DMS153 treated with DMSO at 0.1 percent for 48 hours (cell line): ENCODE results near the gene MAGI2.

Source experiments
- DNase-seq: peaks from one replicate; lab custom pipeline; 2025; ENCODE audit not compliant: unreplicated experiment; lab: John Stamatoyannopoulos, UW

Gene MAGI2

GRCh38 chr7:78752554-78752953 lies 700.9 kb downstream of the MAGI2 start:
- DNase-seq, result no peak

- DNase-seq, result no peak
Measured at GRCh38 chr7:78751253-78751652, 702.2 kb downstream of the MAGI2 start.

- no peak for DNase-seq
Measured at GRCh38 chr7:78749052-78749746, 704.3 kb downstream of the MAGI2 start.

- DNase-seq, result no peak
Measured at GRCh38 chr7:78747592-78747991, 705.9 kb downstream of the MAGI2 start.

GRCh38 chr7:78746301-78746700 lies 707.2 kb downstream of the MAGI2 start:
- DNase-seq, result no peak

GRCh38 chr7:78742694-78743093 lies 710.8 kb downstream of the MAGI2 start:
- no peak for DNase-seq

GRCh38 chr7:78736548-78736947 lies 716.9 kb downstream of the MAGI2 start:
- DNase-seq, result no peak

- no peak for DNase-seq
Measured at GRCh38 chr7:78734626-78735025, 718.8 kb downstream of the MAGI2 start.

GRCh38 chr7:78720066-78720465 lies 733.4 kb downstream of the MAGI2 start:
- DNase-seq, result no peak

- no peak for DNase-seq
Measured at GRCh38 chr7:78718212-78718611, 735.3 kb downstream of the MAGI2 start.

- DNase-seq, result no peak
Measured at GRCh38 chr7:78716876-78717275, 736.6 kb downstream of the MAGI2 start.

- no peak for DNase-seq
Measured at GRCh38 chr7:78714356-78714755, 739.1 kb downstream of the MAGI2 start.

- DNase-seq, result no peak
Measured at GRCh38 chr7:78712111-78712510, 741.4 kb downstream of the MAGI2 start.

- no peak for DNase-seq
Measured at GRCh38 chr7:78709658-78710057, 743.8 kb downstream of the MAGI2 start.

GRCh38 chr7:78704504-78704903 lies 749.0 kb downstream of the MAGI2 start:
- DNase-seq, result no peak

- DNase-seq, result no peak
Measured at GRCh38 chr7:78703391-78703790, 750.1 kb downstream of the MAGI2 start.

- DNase-seq, result no peak
Measured at GRCh38 chr7:78702770-78703169, 750.7 kb downstream of the MAGI2 start.

- no peak for DNase-seq
Measured at GRCh38 chr7:78695826-78696225, 757.6 kb downstream of the MAGI2 start.

GRCh38 chr7:78691584-78691983 lies 761.9 kb downstream of the MAGI2 start:
- DNase-seq, result no peak

GRCh38 chr7:78690174-78690573 lies 763.3 kb downstream of the MAGI2 start:
- no peak for DNase-seq

GRCh38 chr7:78688376-78688775 lies 765.1 kb downstream of the MAGI2 start:
- DNase-seq, result no peak

- DNase-seq, result no peak
Measured at GRCh38 chr7:78686189-78686588, 767.3 kb downstream of the MAGI2 start.

GRCh38 chr7:78684201-78684600 lies 769.3 kb downstream of the MAGI2 start:
- DNase-seq, result no peak
